Erythroblast (primary cell): Measurements from ENCODE around the gene SAMD1.

Experiments used
- GATA1 ChIP-seq: IDR thresholded peaks from 2 replicates; pipeline ENCODE4 v1.6.1; 2011; ENCODE audit warnings: low read depth, mild to moderate bottlenecking, control low read depth, low read length, moderate library complexity
- POLR2A ChIP-seq: IDR thresholded peaks from 2 replicates; pipeline ENCODE4 v1.6.1; 2011; ENCODE audit warnings: mild to moderate bottlenecking, low read length

GRCh38 chr19:14119146-14119545, 28.6 kb upstream of the SAMD1 start:
- no peak for TF ChIP-seq POLR2A
- TF ChIP-seq GATA1: no peak
